ENCODE results near the gene CBX6.

CBX6 gene

GRCh38 chr22:38870312-38870741 lies 1.7 kb downstream of the CBX6 start:
- CTCF ChIA-PET = interaction anchor here (0.6 to 4.9 kb wide), 63 partner anchors 9 to 659 kb away, joined by 3 to 90 read pairs (median 4); partner anchors contain the start of genes APOBEC3B, APOBEC3D, CBX7 and RPL3
- DNase-seq (ENCODE audit: extremely low spot score) = peak; percentile 81
- peak; percentile 93 for TF ChIP-seq CTCF (IDR thresholded peaks at IDR 0.05; ENCODE audit: control extremely low read depth, extremely low read depth, low read depth, missing control alignments)
- POLR2A ChIA-PET = interaction anchor here (0.5 kb wide), 1 partner anchor 448 kb away, joined by 3 read pairs; no protein-coding TSS in a partner anchor

GRCh38 chr22:38869663-38870062 lies 2.4 kb downstream of the CBX6 start:
- ChIA-PET POLR2A (no interaction called here), CTCF (interaction anchor here (0.6 to 4.9 kb wide), 65 partner anchors 8 to 659 kb away, joined by 3 to 90 read pairs (median 4); partner anchors contain the start of genes APOBEC3D, CBX7 and RPL3)
- no peak for DNase-seq (ENCODE audit: extremely low spot score)
- no peak for TF ChIP-seq CTCF (IDR thresholded peaks at IDR 0.05; ENCODE audit: control extremely low read depth, extremely low read depth, low read depth, missing control alignments)

- CTCF ChIA-PET = interaction anchor here (0.7 to 4.9 kb wide), 38 partner anchors 10 to 660 kb away, joined by 3 to 90 read pairs (median 5); no protein-coding TSS in a partner anchor
- peak; percentile 81 for DNase-seq (ENCODE audit: extremely low spot score)
- POLR2A ChIA-PET = no interaction called here
- peak; percentile 97 for TF ChIP-seq CTCF (IDR thresholded peaks at IDR 0.05; ENCODE audit: control extremely low read depth, extremely low read depth, low read depth, missing control alignments)
Measured at GRCh38 chr22:38868886-38869381, 3.1 kb downstream of the CBX6 start.

GRCh38 chr22:38868286-38868721 lies 3.7 kb downstream of the CBX6 start:
- no peak for TF ChIP-seq CTCF (IDR thresholded peaks at IDR 0.05; ENCODE audit: control extremely low read depth, extremely low read depth, low read depth, missing control alignments)
- no peak for DNase-seq (ENCODE audit: extremely low spot score)
- POLR2A ChIA-PET = no interaction called here
- CTCF ChIA-PET = interaction anchor here (0.8 to 4.9 kb wide), 12 partner anchors 9 to 449 kb away, joined by 3 to 90 read pairs (median 8); no protein-coding TSS in a partner anchor

- no peak for TF ChIP-seq CTCF (IDR thresholded peaks at IDR 0.05; ENCODE audit: control extremely low read depth, extremely low read depth, low read depth, missing control alignments)
- no peak for DNase-seq (ENCODE audit: extremely low spot score)
- ChIA-PET CTCF (interaction anchor here (0.8 to 4.9 kb wide), 7 partner anchors 9 to 136 kb away, joined by 3 to 90 read pairs (median 5); no protein-coding TSS in a partner anchor), POLR2A (no interaction called here)
Measured at GRCh38 chr22:38867471-38868285, 4.3 kb downstream of the CBX6 start.

GRCh38 chr22:38867124-38867455 lies 4.9 kb downstream of the CBX6 start:
- ChIA-PET POLR2A (no interaction called here), CTCF (interaction anchor here (4.9 kb wide), 1 partner anchor 137 kb away, joined by 90 read pairs; no protein-coding TSS in a partner anchor)
- DNase-seq (ENCODE audit: extremely low spot score) = no peak
- no peak for TF ChIP-seq CTCF (IDR thresholded peaks at IDR 0.05; ENCODE audit: control extremely low read depth, extremely low read depth, low read depth, missing control alignments)

Measured in GM10248 (cell line).